GM08714 (cell line): ENCODE results near the gene PRR5.
"Not testable (repeated sequence)": the region's sequence is repeated elsewhere in the genome, so short reads cannot be mapped to it uniquely, and the experiment has no call there.

Experiments used
- H3K4me3 ChIP-seq: fragments of 200-500 bp; sonication (Bioruptor generic); 2 replicates; pipeline ENCODE4 v1.5.1; 2014; ENCODE audit warnings: mild to moderate bottlenecking, low read length, inconsistent platforms
- ZNF274 ChIP-seq: IDR thresholded peaks from 2 replicates; pipeline ENCODE4 v1.6.1; 2012; ENCODE audit warnings: mild to moderate bottlenecking, low read depth, low read length

The PRR5 gene, protein sequence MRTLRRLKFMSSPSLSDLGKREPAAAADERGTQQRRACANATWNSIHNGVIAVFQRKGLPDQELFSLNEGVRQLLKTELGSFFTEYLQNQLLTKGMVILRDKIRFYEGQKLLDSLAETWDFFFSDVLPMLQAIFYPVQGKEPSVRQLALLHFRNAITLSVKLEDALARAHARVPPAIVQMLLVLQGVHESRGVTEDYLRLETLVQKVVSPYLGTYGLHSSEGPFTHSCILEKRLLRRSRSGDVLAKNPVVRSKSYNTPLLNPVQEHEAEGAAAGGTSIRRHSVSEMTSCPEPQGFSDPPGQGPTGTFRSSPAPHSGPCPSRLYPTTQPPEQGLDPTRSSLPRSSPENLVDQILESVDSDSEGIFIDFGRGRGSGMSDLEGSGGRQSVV

DNA sequence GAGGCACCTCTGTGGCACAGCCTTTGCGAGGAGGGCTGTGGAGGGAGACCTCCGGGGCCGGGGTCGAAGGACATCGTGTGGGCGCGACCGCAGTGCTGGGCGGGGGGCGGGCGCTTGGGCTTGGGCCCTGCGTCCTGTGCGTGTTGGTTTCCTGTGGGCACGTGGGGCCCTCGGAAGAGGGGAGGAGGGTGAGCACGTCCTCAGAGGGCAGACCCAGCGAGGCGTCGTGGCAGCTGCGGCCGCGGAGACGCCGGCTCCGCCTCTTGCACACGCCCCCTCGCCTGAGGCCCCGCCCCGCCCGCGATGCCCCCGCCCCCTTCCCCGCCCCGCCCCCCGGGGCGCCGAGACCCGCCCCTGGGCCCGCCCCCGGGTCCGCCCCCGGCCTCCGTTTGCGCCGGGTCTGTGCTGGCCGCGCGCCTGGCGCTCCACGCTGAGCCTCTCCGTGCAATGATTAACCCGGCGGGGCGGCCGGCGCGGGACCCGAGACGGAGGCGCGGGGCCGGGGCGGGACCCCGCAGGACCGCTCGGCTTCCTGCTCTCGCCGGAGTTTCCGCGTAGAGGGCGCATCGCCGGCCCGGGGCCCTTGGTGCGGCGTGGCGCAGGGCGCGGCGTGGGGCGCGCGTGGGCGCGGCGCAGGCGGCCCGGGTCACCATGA, at the start of gene PRR5:
Gene PRR5, plus strand, starts transcription at position 381 of the 655 bp plus-strand sequence. Its CDS starts 271 bp downstream, at position 652.
- peak within 1 kb of the TSS; percentile 77 for H3K4me3 ChIP-seq
- no peak for TF ChIP-seq ZNF274

DNA sequence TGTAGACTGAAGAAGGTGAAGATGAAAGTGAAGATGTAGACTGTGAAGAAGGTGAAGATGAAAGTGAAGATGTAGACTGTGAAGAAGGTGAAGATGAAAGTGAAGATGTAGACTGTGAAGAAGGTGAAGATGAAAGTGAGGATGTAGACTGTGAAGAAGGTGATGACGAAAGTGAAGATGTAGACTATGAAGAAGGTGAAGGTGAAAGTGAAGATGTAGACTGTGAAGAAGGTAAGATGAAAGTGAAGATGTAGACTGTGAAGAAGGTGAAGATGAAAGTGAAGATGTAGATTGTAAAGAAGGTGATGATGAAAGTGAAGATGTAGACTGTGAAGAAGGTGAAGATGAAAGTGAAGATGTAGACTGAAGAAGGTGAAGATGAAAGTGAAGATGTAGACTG, 49.1 kb upstream of the PRR5 start:
- H3K4me3 ChIP-seq = not testable (repeated sequence)

DNA sequence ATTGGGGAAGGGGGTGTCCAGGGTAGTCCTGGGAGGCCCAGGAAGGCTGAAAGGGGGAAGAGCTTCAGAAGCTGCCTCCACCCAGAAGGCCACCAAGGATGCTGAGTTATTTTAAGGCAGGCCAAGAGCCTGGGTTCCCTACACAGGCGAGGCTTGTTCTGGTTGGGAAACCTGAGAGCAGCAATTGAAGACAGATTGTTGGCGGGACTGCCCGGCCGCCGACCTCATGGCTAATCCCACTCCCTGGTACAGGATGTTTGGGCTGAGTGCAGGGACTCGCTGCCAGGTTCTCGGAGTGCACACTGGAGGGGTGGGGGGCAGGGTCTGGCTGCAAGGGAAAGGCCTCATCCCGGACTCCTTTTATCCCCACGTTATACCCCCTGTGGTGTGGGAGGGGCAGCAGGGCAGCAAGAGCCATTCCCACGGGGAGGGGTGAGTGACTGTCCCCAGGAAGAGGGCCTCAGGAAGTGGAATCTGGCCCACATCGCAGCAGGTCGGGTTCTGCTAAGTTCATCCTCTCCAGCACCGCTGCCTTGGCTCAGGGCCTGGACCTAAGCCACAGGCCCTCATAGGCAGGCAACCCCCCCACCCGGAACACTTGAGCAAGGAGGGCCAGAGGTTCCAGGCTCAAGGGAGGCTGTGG, 43.6 kb upstream of the PRR5 start:
- no peak for TF ChIP-seq ZNF274
- H3K4me3 ChIP-seq = no peak overlapping the region

DNA sequence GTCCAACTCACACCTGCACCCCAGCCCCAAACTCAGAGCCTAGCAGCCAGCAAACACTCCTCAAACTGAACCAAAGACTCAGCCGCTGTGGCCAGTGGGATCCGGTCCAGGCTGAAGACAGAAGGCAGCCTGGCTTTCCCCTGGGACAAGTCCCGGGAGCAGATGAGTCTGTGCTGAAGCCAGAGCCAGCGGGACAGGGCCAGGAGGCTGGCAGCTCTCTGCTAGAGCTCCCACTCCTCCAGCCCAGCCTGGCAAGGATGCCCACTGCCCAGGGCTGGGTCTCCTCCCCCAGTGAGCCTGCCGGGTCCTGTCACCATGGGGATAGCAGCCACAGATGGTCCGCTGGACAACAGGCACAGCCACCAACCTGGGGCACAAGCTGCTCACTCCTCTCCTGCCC, 42.9 kb upstream of the PRR5 start:
- TF ChIP-seq ZNF274 = no peak
- H3K4me3 ChIP-seq = no peak overlapping the region

DNA sequence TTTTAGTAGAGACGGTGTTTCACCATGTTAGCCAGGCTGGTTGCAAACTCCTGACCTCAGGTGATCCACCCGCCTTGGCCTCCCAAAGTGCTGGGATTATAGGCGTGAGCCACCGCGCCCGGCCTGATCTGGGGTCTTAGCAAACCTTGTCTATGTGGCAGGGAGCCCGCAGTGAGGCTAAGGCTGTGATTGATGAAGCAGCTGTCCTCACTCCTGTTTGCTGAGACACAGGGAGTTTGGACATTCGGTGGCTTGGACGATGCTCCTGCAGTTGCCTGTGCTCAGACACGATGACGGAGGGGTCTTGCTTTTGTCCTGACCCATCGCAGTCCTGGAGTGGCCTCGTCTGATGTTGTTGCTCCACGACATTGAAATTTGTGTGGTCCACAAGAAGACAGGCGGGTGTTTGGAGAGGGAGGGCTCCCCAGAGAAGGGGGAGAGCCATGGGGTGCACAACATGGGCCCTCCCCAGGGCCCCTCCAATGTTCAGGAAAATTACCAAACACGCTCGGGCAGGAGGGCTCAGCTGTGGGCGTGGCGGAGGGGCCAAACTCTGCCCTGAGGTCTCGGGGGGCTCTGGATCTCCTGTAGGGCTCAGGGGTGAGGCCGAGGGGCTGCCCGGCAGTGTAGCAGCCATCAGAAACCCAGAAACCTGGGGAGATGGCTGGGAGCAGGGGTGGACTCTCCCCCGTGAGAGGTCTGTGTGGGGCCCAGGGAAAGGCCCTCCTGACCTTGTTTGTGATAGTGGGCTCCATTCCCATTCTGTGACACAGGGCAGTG, 41.8 kb upstream of the PRR5 start:
- no peak for TF ChIP-seq ZNF274
- H3K4me3 ChIP-seq = no peak overlapping the region

DNA sequence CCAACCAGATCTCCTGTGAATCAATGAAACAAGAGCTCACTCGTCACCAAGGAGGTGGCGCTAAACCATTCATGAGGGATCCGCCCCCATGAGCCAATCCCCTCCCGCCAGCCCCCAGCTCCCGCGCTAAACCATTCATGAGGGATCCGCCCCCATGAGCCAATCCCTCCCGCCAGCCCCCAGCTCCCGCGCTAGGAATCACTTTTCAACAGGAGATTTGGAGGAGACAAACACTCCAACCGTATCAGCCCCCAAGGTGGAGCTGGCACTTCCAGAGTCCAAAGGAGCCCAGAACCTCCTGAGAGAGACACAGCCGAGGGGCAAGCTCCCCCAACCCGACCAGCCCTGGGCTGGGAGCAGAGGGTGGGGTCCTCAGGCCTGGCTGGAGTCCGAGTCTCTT, 40.9 kb upstream of the PRR5 start:
- TF ChIP-seq ZNF274 = no peak
- H3K4me3 ChIP-seq = no peak overlapping the region

DNA sequence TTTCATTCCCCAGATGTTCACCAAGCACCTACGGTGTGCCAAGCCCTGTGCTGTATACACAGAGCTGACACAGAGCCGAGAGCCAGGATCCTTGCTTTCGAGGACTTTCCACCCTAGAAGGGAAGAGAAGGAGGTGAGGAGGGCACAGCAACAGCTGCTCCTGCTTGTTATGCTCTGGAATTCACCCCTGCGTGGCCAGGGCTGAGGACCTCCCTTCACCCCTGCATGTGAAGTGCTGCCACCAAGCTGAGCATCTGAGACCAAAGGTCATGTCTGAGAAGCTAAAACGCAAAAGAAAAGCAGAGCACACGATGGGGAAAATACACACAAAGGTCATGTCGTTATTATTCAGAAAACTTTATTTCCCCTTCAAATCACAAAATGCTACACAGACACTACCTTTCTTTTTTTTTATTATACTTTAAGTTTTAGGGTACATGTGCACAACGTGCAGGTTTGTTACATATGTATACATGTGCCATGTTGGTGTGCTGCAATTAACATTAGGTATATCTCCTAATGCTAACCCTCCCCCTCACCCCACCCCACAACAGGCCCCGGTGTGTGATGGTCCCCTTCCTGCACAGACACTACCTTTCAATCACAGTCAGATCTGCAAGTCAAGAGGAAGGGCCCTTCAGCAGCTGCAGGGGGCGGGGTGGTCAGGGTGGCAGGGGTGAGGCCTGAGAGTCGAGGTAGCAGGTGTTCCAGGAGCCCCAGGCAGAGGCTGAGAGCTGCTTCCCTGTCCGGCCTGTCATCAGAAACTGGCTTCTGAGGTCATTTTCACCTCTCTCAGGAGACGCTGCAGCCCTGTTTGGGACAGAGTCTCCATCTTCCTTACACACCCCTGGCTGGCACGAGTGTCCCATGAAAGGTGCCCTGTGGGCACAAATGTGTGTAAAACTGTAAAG, 40.1 kb upstream of the PRR5 start:
- no peak for TF ChIP-seq ZNF274

DNA sequence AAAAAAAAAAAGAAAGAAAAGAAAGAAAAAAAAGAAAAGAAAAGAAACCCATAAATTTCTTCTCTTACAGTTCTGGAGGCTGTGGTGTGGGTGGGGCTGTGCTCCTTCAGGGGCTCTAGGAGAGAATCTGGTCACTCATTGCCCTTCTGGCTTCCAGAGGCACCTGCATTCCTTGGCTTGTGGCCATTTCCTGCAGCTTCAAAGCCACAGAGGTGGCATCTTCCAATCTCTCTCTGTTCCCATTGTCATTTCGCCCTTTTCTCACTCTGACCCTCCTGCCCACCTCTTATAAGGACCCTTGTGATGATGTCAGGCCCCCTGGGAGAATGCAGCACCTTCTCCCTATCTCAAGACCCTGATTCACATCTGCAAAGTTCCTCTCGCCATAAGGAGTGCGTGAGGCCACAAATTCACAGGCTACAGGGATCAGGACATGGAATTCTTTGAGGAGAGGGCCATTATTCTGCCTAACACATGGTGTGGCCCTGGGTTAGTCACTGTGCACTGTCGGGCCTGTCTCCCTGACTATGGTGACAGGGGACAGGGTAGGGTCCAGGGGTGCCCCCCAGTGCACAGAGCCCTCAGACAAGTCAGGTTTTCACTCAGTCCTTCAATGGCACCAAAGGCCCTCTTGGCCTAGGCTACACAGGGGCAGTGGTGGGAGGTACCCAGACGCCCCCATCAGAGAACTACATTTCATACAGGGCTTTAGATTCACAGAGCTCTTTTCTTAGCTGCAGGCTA, 38.6 kb upstream of the PRR5 start:
- H3K4me3 ChIP-seq = no peak overlapping the region
- TF ChIP-seq ZNF274 = no peak

More for the DNA sequence above, 40.1 kb upstream of the PRR5 start:
- H3K4me3 ChIP-seq = no peak overlapping the region

DNA sequence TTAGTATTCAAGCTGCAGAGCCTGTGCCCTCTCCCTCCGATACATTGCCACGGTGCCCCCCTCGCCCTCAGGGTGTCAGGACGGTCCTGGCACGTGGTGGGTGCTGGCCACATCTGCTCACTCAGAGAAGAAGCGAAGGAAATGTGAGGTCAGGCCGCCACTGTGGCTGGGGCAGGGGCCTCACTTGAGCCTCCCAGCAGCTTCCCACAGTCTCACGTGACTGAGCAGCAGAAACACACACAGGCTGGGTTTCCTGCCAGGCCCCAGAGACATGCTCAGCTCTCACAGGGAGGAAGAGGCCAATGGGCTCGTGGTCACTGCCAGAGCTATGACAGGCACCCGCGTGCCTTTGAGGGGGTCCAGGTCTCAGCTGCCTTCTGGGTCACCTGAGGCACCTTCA, 37.9 kb upstream of the PRR5 start:
- TF ChIP-seq ZNF274 = no peak
- H3K4me3 ChIP-seq = no peak overlapping the region

DNA sequence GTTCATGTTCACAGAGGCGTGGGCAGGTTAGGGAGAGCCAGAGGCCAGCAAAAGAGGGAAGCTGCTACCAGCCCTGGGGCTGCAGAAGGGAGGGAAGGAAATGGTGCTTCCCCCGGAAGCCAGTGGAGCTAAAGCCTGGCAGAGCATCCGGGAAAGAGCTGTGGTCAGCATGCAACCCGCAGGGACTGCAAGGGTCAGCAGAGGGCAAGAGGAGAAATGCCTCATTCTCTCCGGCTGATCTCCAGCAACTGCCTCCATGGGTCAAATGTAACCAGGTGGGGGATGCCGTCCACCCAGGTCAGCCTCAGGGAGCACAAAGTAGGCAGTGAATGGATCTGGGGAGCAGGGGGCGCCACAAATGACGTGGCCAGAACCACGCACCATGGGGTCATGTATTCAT, 36.9 kb upstream of the PRR5 start:
- no peak overlapping the region for H3K4me3 ChIP-seq
- TF ChIP-seq ZNF274 = no peak

DNA sequence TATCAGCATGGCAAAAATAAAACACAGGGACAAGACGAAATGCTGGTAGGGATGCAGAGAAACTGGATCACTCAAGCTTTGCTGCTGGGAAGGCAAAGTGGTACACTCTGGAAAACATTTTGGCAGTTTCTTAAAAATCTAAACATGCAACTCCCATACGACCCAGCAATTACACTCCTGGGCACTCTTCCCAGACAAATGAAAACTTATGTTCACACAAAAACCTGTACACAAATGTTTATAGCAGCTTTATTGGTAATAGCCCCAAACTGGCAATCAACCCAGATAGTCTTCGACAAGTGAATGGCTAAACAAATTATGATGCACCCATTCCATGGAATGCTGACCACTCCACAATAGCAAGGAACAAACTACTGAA, 35.8 kb upstream of the PRR5 start:
- no peak overlapping the region for H3K4me3 ChIP-seq
- no peak for TF ChIP-seq ZNF274

DNA sequence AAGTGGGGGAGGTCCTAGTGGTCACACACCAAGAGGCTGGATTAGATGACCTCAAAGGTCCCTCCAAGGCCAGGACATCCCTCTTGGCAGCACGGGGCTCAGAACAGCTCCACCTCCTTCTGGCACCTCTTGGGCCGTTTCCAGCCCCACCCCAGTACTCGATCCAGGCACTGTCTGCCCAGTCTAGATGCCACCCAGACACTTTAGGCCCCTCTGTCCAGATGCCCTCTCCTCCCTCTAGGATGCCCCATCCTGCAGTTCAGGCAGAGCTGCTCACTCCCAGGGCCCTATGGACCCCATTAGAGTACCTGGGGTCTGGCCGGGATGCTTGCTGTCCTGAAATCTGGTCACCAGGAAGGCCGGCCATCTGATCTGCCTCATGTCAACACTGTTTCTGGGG, 34.7 kb upstream of the PRR5 start:
- TF ChIP-seq ZNF274 = no peak
- no peak overlapping the region for H3K4me3 ChIP-seq

DNA sequence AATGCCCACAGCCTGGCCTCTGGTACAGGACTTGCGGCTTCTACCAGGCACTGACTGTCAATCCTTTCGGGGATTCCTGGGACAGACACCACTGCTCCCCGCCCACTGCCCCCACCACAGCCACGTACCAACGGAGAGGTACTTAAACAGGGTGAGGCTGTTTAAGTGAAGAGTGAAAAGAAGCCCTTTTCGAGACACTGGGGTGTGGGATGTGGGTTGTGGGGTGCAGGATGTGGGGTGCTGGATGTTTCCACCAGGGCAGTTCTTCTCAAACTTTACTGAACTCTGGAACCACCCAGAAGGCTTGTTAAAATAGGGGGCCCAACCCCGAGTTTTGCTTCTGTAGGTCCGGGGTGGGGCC, 34.2 kb upstream of the PRR5 start:
- no peak overlapping the region for H3K4me3 ChIP-seq
- TF ChIP-seq ZNF274 = no peak
